Astrocyte (in vitro differentiated cells and primary cell): Measurements from ENCODE around the gene CYP26C1. TPM values are rescaled to one million over a fixed set of nuclear protein-coding genes. Genes with fewer than 3 reads are reported as not detected.

ENCODE experiments used
- DNase-seq: peaks from one replicate; pipeline ENCODE4 v3.0.0-alpha.2; 2010; ENCODE audit warnings: low read depth
- FAIRE-seq: peaks from 2 replicates; lab custom pipeline; 2011; peaks lifted over from hg19 to GRCh38; lab: Jason Lieb, UNC
- H2AFZ ChIP-seq: 2 replicates; pipeline ENCODE4 v1.6.0; 2012; ENCODE audit warnings: low read depth, low read length, inconsistent platforms
- H3K27ac ChIP-seq: 2 replicates; pipeline ENCODE4 v1.5.1; 2011; ENCODE audit warnings: low read depth, low read length, inconsistent platforms
- H3K27me3 ChIP-seq: 2 replicates; pipeline ENCODE4 v1.6.0; 2011; ENCODE audit warnings: low read length, inconsistent platforms; ENCODE audit not compliant: insufficient read depth
- H3K36me3 ChIP-seq: 2 replicates; pipeline ENCODE4 v1.5.1; 2011; ENCODE audit warnings: low read length, inconsistent platforms; ENCODE audit not compliant: insufficient read depth
- H3K4me1 ChIP-seq: 2 replicates; pipeline ENCODE4 v1.5.1; 2011; ENCODE audit warnings: low read length, inconsistent platforms; ENCODE audit not compliant: insufficient read depth
- H3K4me2 ChIP-seq: 2 replicates; pipeline ENCODE4 v1.6.0; 2012; ENCODE audit warnings: low read length, inconsistent platforms
- H3K4me3 ChIP-seq: 2 replicates; pipeline ENCODE4 v1.5.1; 2011; ENCODE audit warnings: low read depth, mild to moderate bottlenecking, low read length, inconsistent platforms; ENCODE audit not compliant: insufficient read depth
- H3K79me2 ChIP-seq: 2 replicates; pipeline ENCODE4 v1.6.0; 2012; ENCODE audit warnings: mild to moderate bottlenecking, low read length, inconsistent platforms; ENCODE audit not compliant: insufficient read depth
- H3K9ac ChIP-seq: 2 replicates; pipeline ENCODE4 v1.6.0; 2012; ENCODE audit warnings: mild to moderate bottlenecking, low read length, inconsistent platforms
- H3K9me3 ChIP-seq: 2 replicates; pipeline ENCODE4 v1.5.1; 2012; ENCODE audit warnings: low read depth, mild to moderate bottlenecking, low read length, inconsistent platforms; ENCODE audit not compliant: insufficient read depth
- H4K20me1 ChIP-seq: 2 replicates; pipeline ENCODE4 v1.6.0; 2012; ENCODE audit warnings: low read length, inconsistent platforms; ENCODE audit not compliant: insufficient read depth
- H3K27ac Mint-ChIP-seq: one replicate; pipeline ENCODE4 v1.8.0; 2021; ENCODE audit warnings: mild to moderate bottlenecking, mixed read lengths; ENCODE audit not compliant: unreplicated experiment
- H3K27me3 Mint-ChIP-seq: one replicate; pipeline ENCODE4 v1.8.0; 2021; ENCODE audit warnings: low read depth, mixed read lengths; ENCODE audit not compliant: unreplicated experiment
- H3K36me3 Mint-ChIP-seq: one replicate; pipeline ENCODE4 v1.8.0; 2021; ENCODE audit warnings: low read depth, mixed read lengths; ENCODE audit not compliant: unreplicated experiment
- H3K4me1 Mint-ChIP-seq: one replicate; pipeline ENCODE4 v1.8.0; 2021; ENCODE audit warnings: low read depth, mixed read lengths; ENCODE audit not compliant: unreplicated experiment
- H3K4me3 Mint-ChIP-seq: one replicate; pipeline ENCODE4 v1.8.0; 2021; ENCODE audit warnings: mild to moderate bottlenecking, moderate library complexity, mixed read lengths; ENCODE audit not compliant: unreplicated experiment
- H3K9me3 Mint-ChIP-seq: one replicate; pipeline ENCODE4 v1.8.0; 2021; ENCODE audit warnings: mild to moderate bottlenecking, mixed read lengths; ENCODE audit not compliant: unreplicated experiment
- EZH2 ChIP-seq: IDR thresholded peaks from 2 replicates; pipeline ENCODE4 v1.6.1; 2012; ENCODE audit warnings: mild to moderate bottlenecking, low read length, inconsistent platforms; ENCODE audit not compliant: insufficient read depth
- total RNA-seq: library from RNA; stranded (reverse); gene quantifications from 2 replicates; pipeline ENCODE4 v1.2.1, GENCODE V29; 2021
- TF ChIP-seq, protein P1 (sequence below): IDR thresholded peaks from 2 replicates; pipeline ENCODE4 v1.5.1; 2011; ENCODE audit warnings: low read depth, mild to moderate bottlenecking, inconsistent platforms, low read length, moderate library complexity; ENCODE audit not compliant: insufficient read depth

Gene CYP26C1
- total RNA-seq, 1 donor from 2014 or later = not detected

DNA sequence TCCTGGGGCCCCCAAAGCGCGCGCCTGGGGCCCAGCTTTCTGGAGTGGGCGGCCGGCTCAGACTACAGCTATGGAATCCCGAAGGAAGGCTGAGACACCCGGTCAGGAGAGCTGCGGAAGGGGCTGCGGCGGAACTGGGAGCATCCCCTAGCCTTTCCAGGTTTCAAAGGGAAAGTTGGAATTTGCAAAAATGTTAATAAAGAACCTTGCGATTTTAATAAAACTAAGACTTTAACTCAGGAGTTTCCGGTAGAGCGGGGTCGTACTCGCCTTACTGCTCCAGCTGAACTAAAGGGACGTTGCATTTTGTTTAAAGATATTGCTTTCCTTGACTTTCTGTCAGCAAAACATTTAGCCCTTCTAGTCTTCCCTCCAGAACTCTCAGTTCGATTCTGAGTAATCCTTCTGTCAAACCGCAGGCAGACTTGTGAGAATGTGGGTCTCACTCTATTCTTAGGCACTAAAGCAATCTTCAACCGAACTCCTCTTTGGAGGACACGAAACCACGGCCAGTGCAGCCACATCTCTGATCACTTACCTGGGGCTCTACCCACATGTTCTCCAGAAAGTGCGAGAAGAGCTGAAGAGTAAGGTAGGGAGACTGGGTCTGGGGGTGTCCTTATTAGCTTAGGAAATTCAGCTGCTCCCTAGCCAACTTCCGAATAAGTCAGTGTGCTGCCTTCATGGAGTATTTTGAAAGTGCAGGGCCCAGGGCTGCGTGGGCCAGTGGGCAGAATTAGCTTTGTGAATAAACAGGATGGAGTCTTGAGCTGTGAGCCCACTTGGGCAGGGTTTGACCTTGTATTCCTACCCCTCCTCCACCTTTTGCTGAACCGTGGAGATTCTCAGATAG, 15.0 kb downstream of the CYP26C1 start:
- FAIRE-seq (no peak), DNase-seq (no peak)
- H3K4me1 Mint-ChIP-seq = peaks cover 15% of the 10 kb centered on the region
- H3K27me3 Mint-ChIP-seq = peaks cover 73% of the 10 kb centered on the region
- H3K4me3 Mint-ChIP-seq = peak overlapping the region; percentile 5
- no peaks in the 10 kb centered on the region for H3K9me3 ChIP-seq
- H3K27ac ChIP-seq = no peak overlapping the region
- peaks cover 3% of the 10 kb centered on the region for H3K36me3 Mint-ChIP-seq
- H3K9ac ChIP-seq = no peak overlapping the region
- H2AFZ ChIP-seq = no peak overlapping the region
- TF ChIP-seq EZH2 = no peak
- TF ChIP-seq, protein P1, sequence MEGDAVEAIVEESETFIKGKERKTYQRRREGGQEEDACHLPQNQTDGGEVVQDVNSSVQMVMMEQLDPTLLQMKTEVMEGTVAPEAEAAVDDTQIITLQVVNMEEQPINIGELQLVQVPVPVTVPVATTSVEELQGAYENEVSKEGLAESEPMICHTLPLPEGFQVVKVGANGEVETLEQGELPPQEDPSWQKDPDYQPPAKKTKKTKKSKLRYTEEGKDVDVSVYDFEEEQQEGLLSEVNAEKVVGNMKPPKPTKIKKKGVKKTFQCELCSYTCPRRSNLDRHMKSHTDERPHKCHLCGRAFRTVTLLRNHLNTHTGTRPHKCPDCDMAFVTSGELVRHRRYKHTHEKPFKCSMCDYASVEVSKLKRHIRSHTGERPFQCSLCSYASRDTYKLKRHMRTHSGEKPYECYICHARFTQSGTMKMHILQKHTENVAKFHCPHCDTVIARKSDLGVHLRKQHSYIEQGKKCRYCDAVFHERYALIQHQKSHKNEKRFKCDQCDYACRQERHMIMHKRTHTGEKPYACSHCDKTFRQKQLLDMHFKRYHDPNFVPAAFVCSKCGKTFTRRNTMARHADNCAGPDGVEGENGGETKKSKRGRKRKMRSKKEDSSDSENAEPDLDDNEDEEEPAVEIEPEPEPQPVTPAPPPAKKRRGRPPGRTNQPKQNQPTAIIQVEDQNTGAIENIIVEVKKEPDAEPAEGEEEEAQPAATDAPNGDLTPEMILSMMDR = no peak
- no peaks in the 10 kb centered on the region for H4K20me1 ChIP-seq
- H3K36me3 ChIP-seq = no peaks in the 10 kb centered on the region
- H3K27ac Mint-ChIP-seq = no peak overlapping the region
- no peaks in the 10 kb centered on the region for H3K79me2 ChIP-seq
- H3K4me2 ChIP-seq = peak overlapping the region; percentile 60
- H3K4me3 ChIP-seq = no peak overlapping the region
- peaks cover 75% of the 10 kb centered on the region for H3K27me3 ChIP-seq
- H3K9me3 Mint-ChIP-seq = peaks cover 5% of the 10 kb centered on the region
- H3K4me1 ChIP-seq = peaks cover 26% of the 10 kb centered on the region

DNA sequence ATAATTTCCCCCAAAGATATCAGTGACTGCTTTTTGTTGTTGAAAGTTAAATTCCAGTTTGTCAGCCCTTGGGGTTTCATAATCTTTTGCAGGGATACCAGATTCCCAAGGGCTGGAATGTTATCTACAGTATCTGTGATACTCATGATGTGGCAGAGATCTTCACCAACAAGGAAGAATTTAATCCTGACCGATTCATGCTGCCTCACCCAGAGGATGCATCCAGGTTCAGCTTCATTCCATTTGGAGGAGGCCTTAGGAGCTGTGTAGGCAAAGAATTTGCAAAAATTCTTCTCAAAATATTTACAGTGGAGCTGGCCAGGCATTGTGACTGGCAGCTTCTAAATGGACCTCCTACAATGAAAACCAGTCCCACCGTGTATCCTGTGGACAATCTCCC, 16.3 kb downstream of the CYP26C1 start:
- Histone ChIP-seq H3K27me3 (peaks cover 66% of the 10 kb centered on the region), H3K36me3 (no peaks in the 10 kb centered on the region), H3K9ac (no peak overlapping the region), H2AFZ (no peak overlapping the region), H3K79me2 (no peaks in the 10 kb centered on the region), H3K4me1 (peaks cover 23% of the 10 kb centered on the region), H4K20me1 (no peaks in the 10 kb centered on the region), H3K4me2 (no peak overlapping the region), H3K9me3 (no peaks in the 10 kb centered on the region), H3K27ac (no peak overlapping the region), H3K4me3 (no peak overlapping the region)
- H3K4me3 Mint-ChIP-seq = no peak overlapping the region
- peaks cover 4% of the 10 kb centered on the region for H3K36me3 Mint-ChIP-seq
- no peak for FAIRE-seq
- DNase-seq = no peak
- peaks cover 2% of the 10 kb centered on the region for H3K9me3 Mint-ChIP-seq
- H3K27me3 Mint-ChIP-seq = peaks cover 67% of the 10 kb centered on the region
- no peak overlapping the region for H3K27ac Mint-ChIP-seq
- peaks cover 21% of the 10 kb centered on the region for H3K4me1 Mint-ChIP-seq
- TF ChIP-seq, protein P1 = no peak
- no peak for TF ChIP-seq EZH2

DNA sequence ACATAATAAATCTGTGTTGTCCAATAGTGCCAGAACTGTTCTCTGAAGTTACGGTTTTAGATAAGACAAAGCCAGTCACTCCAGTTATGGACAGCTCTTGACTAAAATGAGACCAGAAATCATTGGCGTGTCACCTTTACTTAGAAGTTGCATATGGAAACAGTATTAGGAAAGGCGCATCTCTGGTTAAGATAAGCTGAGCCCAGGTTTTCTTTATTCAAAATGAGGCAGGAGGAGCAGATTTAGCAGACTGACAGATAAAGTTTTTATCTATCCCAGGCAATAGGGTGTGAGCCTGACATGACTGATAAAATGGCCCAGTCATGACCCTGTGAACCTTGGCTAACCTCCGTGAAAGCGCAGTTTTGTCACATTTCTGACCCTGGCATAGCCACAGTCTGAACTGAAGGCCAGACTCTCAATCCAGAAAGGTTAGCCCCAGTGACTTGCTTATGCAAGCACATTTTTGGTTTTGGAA, 17.3 kb downstream of the CYP26C1 start:
- Histone ChIP-seq H3K79me2 (no peaks in the 10 kb centered on the region), H3K4me2 (no peak overlapping the region), H3K36me3 (no peaks in the 10 kb centered on the region), H3K27ac (no peak overlapping the region), H3K27me3 (peaks cover 57% of the 10 kb centered on the region), H3K4me3 (no peak overlapping the region), H3K9me3 (no peaks in the 10 kb centered on the region), H3K9ac (no peak overlapping the region), H3K4me1 (peaks cover 18% of the 10 kb centered on the region), H4K20me1 (no peaks in the 10 kb centered on the region), H2AFZ (no peak overlapping the region)
- TF ChIP-seq, protein P1 = no peak
- TF ChIP-seq EZH2 = no peak
- H3K4me3 Mint-ChIP-seq = no peak overlapping the region
- peaks cover 4% of the 10 kb centered on the region for H3K36me3 Mint-ChIP-seq
- DNase-seq = no peak
- peaks cover 60% of the 10 kb centered on the region for H3K27me3 Mint-ChIP-seq
- H3K4me1 Mint-ChIP-seq = peaks cover 18% of the 10 kb centered on the region
- H3K9me3 Mint-ChIP-seq = peaks cover 2% of the 10 kb centered on the region
- no peak for FAIRE-seq
- no peak overlapping the region for H3K27ac Mint-ChIP-seq
